A673 (cell line): ENCODE measurements around the gene NIBAN1.

Experiments
- CTCF ChIP-seq: fragments of 300-800, 200-600 bp; sonication (generic); conservative IDR thresholded peaks from 2 replicates; pipeline ENCODE4 v1.5.1; 2017; ENCODE audit warnings: low read depth, mild to moderate bottlenecking, antibody characterized with exemption, low read length, moderate library complexity, mixed read lengths
- EZH2 ChIP-seq: fragments of 200-600 bp; sonication (generic); IDR thresholded peaks from 2 replicates; pipeline ENCODE4 v1.6.1; 2017; ENCODE audit warnings: borderline replicate concordance, low read depth, mild to moderate bottlenecking, mixed read lengths, antibody characterized with exemption, low read length; ENCODE audit not compliant: poor library complexity, severe bottlenecking

GRCh38 chr1:184974056-184974836 lies at the start of gene NIBAN1:
- TF ChIP-seq CTCF (no peak), EZH2 (no peak)
